ENCODE measurements around the gene KIT.

Gene KIT

GRCh38 chr4:54695788-54696187, 38.0 kb downstream of the KIT start:
- no peak for DNase-seq (ENCODE audit: low read depth, low spot score)
- Histone ChIP-seq H3K27ac (no peak overlapping the region), H3K36me3 (ENCODE audit: insufficient read depth, low read length) (peaks cover 43% of the 10 kb centered on the region), H3K4me3 (no peak overlapping the region), H3K9me3 (ENCODE audit: low read depth, low read length) (no peaks in the 10 kb centered on the region), H3K9ac (ENCODE audit: insufficient read length) (no peak overlapping the region)
- TF ChIP-seq POLR2AphosphoS5 (IDR thresholded peaks at IDR 0.05; ENCODE audit: borderline replicate concordance, low read depth, low read length) (no peak), EZH2 (IDR thresholded peaks at IDR 0.05) (no peak), FOXP2 (optimal IDR thresholded peaks at IDR 0.05; ENCODE audit: control extremely low read depth, extremely low read length, insufficient read depth) (no peak)

GRCh38 chr4:54696649-54697048, 38.9 kb downstream of the KIT start:
- DNase-seq (ENCODE audit: low read depth, low spot score) = no peak
- H3K9me3 ChIP-seq (ENCODE audit: low read depth, low read length) = no peaks in the 10 kb centered on the region
- H3K36me3 ChIP-seq (ENCODE audit: insufficient read depth, low read length) = peaks cover 44% of the 10 kb centered on the region
- no peak for TF ChIP-seq EZH2 (IDR thresholded peaks at IDR 0.05)
- TF ChIP-seq POLR2AphosphoS5 (IDR thresholded peaks at IDR 0.05; ENCODE audit: borderline replicate concordance, low read depth, low read length) = no peak
- no peak for TF ChIP-seq FOXP2 (optimal IDR thresholded peaks at IDR 0.05; ENCODE audit: control extremely low read depth, extremely low read length, insufficient read depth)
- H3K9ac ChIP-seq (ENCODE audit: insufficient read length) = no peak overlapping the region
- H3K4me3 ChIP-seq = no peak overlapping the region
- no peak overlapping the region for H3K27ac ChIP-seq

GRCh38 chr4:54700986-54701385, 43.2 kb downstream of the KIT start:
- Histone ChIP-seq H3K27ac (peak overlapping the region; percentile 50; the same call in 1 of the 2 replicates), H3K9ac (ENCODE audit: insufficient read length) (no peak overlapping the region), H3K9me3 (ENCODE audit: low read depth, low read length) (no peaks in the 10 kb centered on the region), H3K4me3 (no peak overlapping the region), H3K36me3 (ENCODE audit: insufficient read depth, low read length) (peaks cover 56% of the 10 kb centered on the region)
- peak; percentile 55 for DNase-seq (ENCODE audit: low read depth, low spot score)
- no peak for TF ChIP-seq EZH2 (IDR thresholded peaks at IDR 0.05)

- TF ChIP-seq POLR2AphosphoS5 (IDR thresholded peaks at IDR 0.05; ENCODE audit: borderline replicate concordance, low read depth, low read length) = no peak
- no peak for TF ChIP-seq EZH2 (IDR thresholded peaks at IDR 0.05)
- TF ChIP-seq FOXP2 (optimal IDR thresholded peaks at IDR 0.05; ENCODE audit: control extremely low read depth, extremely low read length, insufficient read depth) = no peak
- Histone ChIP-seq H3K36me3 (ENCODE audit: insufficient read depth, low read length) (peaks cover 47% of the 10 kb centered on the region), H3K9me3 (ENCODE audit: low read depth, low read length) (no peaks in the 10 kb centered on the region), H3K4me3 (no peak overlapping the region), H3K9ac (ENCODE audit: insufficient read length) (no peak overlapping the region), H3K27ac (no peak overlapping the region; the same call in 1 of the 2 replicates)
- no peak for DNase-seq (ENCODE audit: low read depth, low spot score)
Observed at GRCh38 chr4:54703182-54703581, 45.4 kb downstream of the KIT start.

GRCh38 chr4:54707406-54707805, 49.6 kb downstream of the KIT start:
- no peak for TF ChIP-seq FOXP2 (optimal IDR thresholded peaks at IDR 0.05; ENCODE audit: control extremely low read depth, extremely low read length, insufficient read depth)
- no peak for TF ChIP-seq POLR2AphosphoS5 (IDR thresholded peaks at IDR 0.05; ENCODE audit: borderline replicate concordance, low read depth, low read length)
- no peak for TF ChIP-seq EZH2 (IDR thresholded peaks at IDR 0.05)
- Histone ChIP-seq H3K4me3 (no peak overlapping the region), H3K27ac (no peak overlapping the region), H3K9me3 (ENCODE audit: low read depth, low read length) (no peaks in the 10 kb centered on the region), H3K36me3 (ENCODE audit: insufficient read depth, low read length) (peaks cover 53% of the 10 kb centered on the region), H3K9ac (ENCODE audit: insufficient read length) (no peak overlapping the region)
- DNase-seq (ENCODE audit: low read depth, low spot score) = no peak

- Histone ChIP-seq H3K27ac (no peak overlapping the region), H3K4me3 (no peak overlapping the region), H3K9me3 (ENCODE audit: low read depth, low read length) (no peaks in the 10 kb centered on the region), H3K36me3 (ENCODE audit: insufficient read depth, low read length) (peaks cover 52% of the 10 kb centered on the region), H3K9ac (ENCODE audit: insufficient read length) (no peak overlapping the region)
- no peak for DNase-seq (ENCODE audit: low read depth, low spot score)
- TF ChIP-seq POLR2AphosphoS5 (IDR thresholded peaks at IDR 0.05; ENCODE audit: borderline replicate concordance, low read depth, low read length) = no peak
- TF ChIP-seq FOXP2 (optimal IDR thresholded peaks at IDR 0.05; ENCODE audit: control extremely low read depth, extremely low read length, insufficient read depth) = no peak
- TF ChIP-seq EZH2 (IDR thresholded peaks at IDR 0.05) = no peak
Observed at GRCh38 chr4:54708339-54709279, 50.9 kb downstream of the KIT start.

- H3K36me3 ChIP-seq (ENCODE audit: insufficient read depth, low read length) = peaks cover 45% of the 10 kb centered on the region
- H3K9ac ChIP-seq (ENCODE audit: insufficient read length) = no peak overlapping the region
- H3K9me3 ChIP-seq (ENCODE audit: low read depth, low read length) = no peaks in the 10 kb centered on the region
- TF ChIP-seq FOXP2 (optimal IDR thresholded peaks at IDR 0.05; ENCODE audit: control extremely low read depth, extremely low read length, insufficient read depth) (no peak), EZH2 (IDR thresholded peaks at IDR 0.05) (no peak), POLR2AphosphoS5 (IDR thresholded peaks at IDR 0.05; ENCODE audit: borderline replicate concordance, low read depth, low read length) (no peak)
- H3K27ac ChIP-seq = no peak overlapping the region
- H3K4me3 ChIP-seq = no peak overlapping the region
- DNase-seq (ENCODE audit: low read depth, low spot score) = no peak
Observed at GRCh38 chr4:54709400-54709799, 51.6 kb downstream of the KIT start.

- Histone ChIP-seq H3K36me3 (ENCODE audit: insufficient read depth, low read length) (peaks cover 33% of the 10 kb centered on the region), H3K27ac (no peak overlapping the region), H3K4me3 (no peak overlapping the region), H3K9me3 (ENCODE audit: low read depth, low read length) (no peaks in the 10 kb centered on the region), H3K9ac (ENCODE audit: insufficient read length) (no peak overlapping the region)
- TF ChIP-seq EZH2 (IDR thresholded peaks at IDR 0.05) (no peak), FOXP2 (optimal IDR thresholded peaks at IDR 0.05; ENCODE audit: control extremely low read depth, extremely low read length, insufficient read depth) (no peak), POLR2AphosphoS5 (IDR thresholded peaks at IDR 0.05; ENCODE audit: borderline replicate concordance, low read depth, low read length) (no peak)
- no peak for DNase-seq (ENCODE audit: low read depth, low spot score)
Observed at GRCh38 chr4:54712206-54712605, 54.4 kb downstream of the KIT start.
